Measurements from ENCODE around the gene TMEM269. TPM values are rescaled to one million over a fixed set of nuclear protein-coding genes. Genes with fewer than 3 reads are reported as not detected.

The TMEM269 gene
- total and polyA plus RNA-seq, 9 of the 15 experiments (the other 6 are each of a cell fraction or from before 2014, with no cell fraction given) = 0.09 to 0.49 (median 0.21) TPM

DNA sequence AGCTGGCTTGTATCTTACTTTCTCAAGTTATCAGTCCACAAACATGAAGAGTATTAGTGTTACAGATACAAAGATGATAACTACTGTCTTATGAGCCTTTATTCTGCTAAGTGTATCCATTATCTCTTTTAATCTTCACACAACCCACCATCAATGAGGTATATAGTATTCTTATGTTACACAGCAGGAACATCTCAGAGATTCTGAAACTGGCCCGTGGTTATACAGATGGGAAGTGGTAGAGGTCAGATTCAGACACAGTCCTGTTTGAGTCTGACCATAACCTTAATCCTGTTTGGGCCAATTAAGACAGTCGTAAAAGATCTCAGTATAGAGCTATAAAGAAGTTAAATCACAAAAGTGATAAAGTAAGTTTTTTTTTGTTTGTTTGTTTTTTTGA, 5.1 kb upstream of the TMEM269 start:
- POLR2A ChIA-PET = interaction anchor here (0.5 to 5.2 kb wide), 5 partner anchors 10 to 1793 kb away, joined by 3 to 27 read pairs (median 3); no protein-coding TSS in a partner anchor
- no TSS peak for BruUV-seq (replicated peaks)
- no peak for TF ChIP-seq NFE2 (IDR thresholded peaks at IDR 0.05; ENCODE audit: low read depth)
- TF ChIP-seq E2F6 (IDR thresholded peaks at IDR 0.05; ENCODE audit: borderline replicate concordance in 1 of 2, extremely low read depth in 1 of 2, insufficient read depth in 1 of 2, insufficient read length in 1 of 2, low read depth in 1 of 2, low read length in 1 of 2, poor library complexity in 1 of 2, severe bottlenecking in 1 of 2) = no peak
- TF ChIP-seq CEBPG (CRISPR knock-in tag; IDR thresholded peaks at IDR 0.05) = no peak
- no peak for TF ChIP-seq CEBPG (tag; conservative IDR thresholded peaks at IDR 0.05 in 1 of 2, IDR thresholded peaks at IDR 0.05 in 1 of 2)
- TF ChIP-seq RBM17 (IDR thresholded peaks at IDR 0.05; ENCODE audit: borderline replicate concordance, low read depth, low read length) = no peak
- TF ChIP-seq U2AF2 (optimal IDR thresholded peaks at IDR 0.05; ENCODE audit: low read depth, low read length) = no peak
- TF ChIP-seq MTA3 (IDR thresholded peaks at IDR 0.05; ENCODE audit: borderline replicate concordance) = no peak
- no peak for TF ChIP-seq PCBP1 (IDR thresholded peaks at IDR 0.05; ENCODE audit: low read depth, low read length, poor library complexity, severe bottlenecking)
- TF ChIP-seq, protein P1, sequence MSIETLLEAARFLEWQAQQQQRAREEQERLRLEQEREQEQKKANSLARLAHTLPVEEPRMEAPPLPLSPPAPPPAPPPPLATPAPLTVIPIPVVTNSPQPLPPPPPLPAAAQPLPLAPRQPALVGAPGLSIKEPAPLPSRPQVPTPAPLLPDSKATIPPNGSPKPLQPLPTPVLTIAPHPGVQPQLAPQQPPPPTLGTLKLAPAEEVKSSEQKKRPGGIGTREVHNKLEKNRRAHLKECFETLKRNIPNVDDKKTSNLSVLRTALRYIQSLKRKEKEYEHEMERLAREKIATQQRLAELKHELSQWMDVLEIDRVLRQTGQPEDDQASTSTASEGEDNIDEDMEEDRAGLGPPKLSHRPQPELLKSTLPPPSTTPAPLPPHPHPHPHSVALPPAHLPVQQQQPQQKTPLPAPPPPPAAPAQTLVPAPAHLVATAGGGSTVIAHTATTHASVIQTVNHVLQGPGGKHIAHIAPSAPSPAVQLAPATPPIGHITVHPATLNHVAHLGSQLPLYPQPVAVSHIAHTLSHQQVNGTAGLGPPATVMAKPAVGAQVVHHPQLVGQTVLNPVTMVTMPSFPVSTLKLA (conservative IDR thresholded peaks at IDR 0.05) = no peak
- TF ChIP-seq, protein P2, sequence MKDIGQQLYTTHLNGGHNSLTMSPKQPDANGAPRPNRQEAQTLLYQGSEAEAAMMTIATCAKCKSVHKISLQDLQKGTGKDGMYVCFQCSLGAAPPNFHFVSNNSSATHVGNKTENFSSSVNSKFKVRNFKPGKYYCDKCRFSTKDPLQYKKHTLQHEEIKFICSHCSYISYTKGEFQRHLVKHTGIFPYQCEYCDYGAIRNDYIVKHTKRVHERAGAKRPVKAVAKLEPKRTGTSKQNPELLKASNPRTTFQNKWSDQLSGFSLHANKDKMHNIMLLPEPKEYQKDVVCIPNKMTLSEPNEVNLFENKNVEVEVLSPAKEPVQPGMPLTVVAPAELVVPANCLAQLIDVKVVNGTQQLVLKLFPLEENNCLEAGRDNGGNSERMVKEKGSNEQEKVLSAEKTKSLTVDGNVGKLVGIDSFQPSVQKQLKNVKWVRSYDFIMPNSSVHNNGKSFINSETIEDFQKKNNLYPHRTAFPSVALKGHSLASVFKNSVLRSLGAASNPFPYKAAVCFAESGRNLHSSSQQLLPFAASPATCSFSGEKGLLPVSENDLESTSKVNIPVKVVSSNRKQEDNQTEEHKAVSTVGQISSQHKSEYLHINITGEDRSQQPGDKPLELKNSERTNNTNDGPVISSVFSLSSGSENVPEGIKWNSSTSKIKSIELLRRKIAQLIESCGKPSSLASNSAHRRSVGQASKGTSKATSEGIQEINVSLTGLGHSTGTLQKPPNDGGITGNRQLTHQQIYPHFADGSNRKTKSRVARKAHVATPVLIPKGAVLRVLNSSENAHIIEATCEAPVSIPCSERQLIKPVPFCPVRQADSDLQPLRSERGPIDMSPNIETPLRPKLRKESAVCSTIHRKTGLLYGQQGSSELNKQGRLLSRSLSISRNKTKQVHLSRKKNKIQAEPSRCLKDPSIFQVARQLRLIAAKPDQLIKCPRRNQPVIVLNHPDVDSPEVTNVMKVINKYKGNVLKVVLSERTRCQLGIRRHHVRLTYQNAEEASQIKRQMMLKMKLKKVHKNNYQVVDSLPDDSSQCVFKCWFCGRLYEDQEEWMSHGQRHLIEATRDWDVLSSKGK (CRISPR knock-in tag; IDR thresholded peaks at IDR 0.05) = no peak
- no peak for TF ChIP-seq ELF1 (tag; IDR thresholded peaks at IDR 0.05)
- TF ChIP-seq YY1 (IDR thresholded peaks at IDR 0.05; ENCODE audit: borderline replicate concordance in 1 of 3, control insufficient read depth in 1 of 3, extremely low read depth in 1 of 3, insufficient read depth in 3 of 3, insufficient read length in 1 of 3, insufficient replicate concordance in 2 of 3, low read depth in 1 of 3, low read length in 2 of 3) = no peak
- TF ChIP-seq PRMT5 (CRISPR knock-in tag; IDR thresholded peaks at IDR 0.05) = no peak
- no peak for TF ChIP-seq PHB (CRISPR knock-in tag; IDR thresholded peaks at IDR 0.05)
- no peak for TF ChIP-seq MYNN (IDR thresholded peaks at IDR 0.05)
- TF ChIP-seq MYNN (CRISPR knock-in tag; IDR thresholded peaks at IDR 0.05) = no peak

More for the DNA sequence above, 5.1 kb upstream of the TMEM269 start:
- Histone ChIP-seq H3K4me3 (no peak overlapping the region), H3K27me3 (ENCODE audit: control insufficient read depth in 2 of 2, insufficient read depth in 2 of 2, low read length in 2 of 2) (no peaks in the 10 kb centered on the region), H3K79me2 (ENCODE audit: control insufficient read depth, insufficient read depth, low read length) (no peaks in the 10 kb centered on the region), H3K4me1 (replicated peaks in 1 of 2; ENCODE audit: control insufficient read depth in 2 of 2, insufficient read depth in 2 of 2, low read length in 2 of 2) (peaks cover 0 to 6% of the 10 kb centered on the region in 2 experiments; a peak in 3 of 5 replicates), H3K9me3 (replicated peaks; ENCODE audit: control insufficient read depth, insufficient read depth, low read depth, low read length) (no peaks in the 10 kb centered on the region), H2AFZ (ENCODE audit: low read depth, low read length) (no peak overlapping the region), H3K36me3 (ENCODE audit: control insufficient read depth, insufficient read depth, low read length) (peaks cover 75% of the 10 kb centered on the region), H3K4me2 (ENCODE audit: insufficient read depth, low read length) (no peak overlapping the region; the same call in 1 of the 2 replicates), H3K9ac (ENCODE audit: insufficient read depth in 1 of 2, low read depth in 2 of 2, low read length in 2 of 2) (no peak overlapping the region), H3K27ac (ENCODE audit: extremely low read depth, low read depth, low read length) (no peak overlapping the region), H3K9me1 (ENCODE audit: control insufficient read depth, insufficient read depth, low read length) (no peaks in the 10 kb centered on the region), H4K20me1 (replicated peaks; ENCODE audit: control insufficient read depth, insufficient read depth, low read length) (no peaks in the 10 kb centered on the region)
- intact Hi-C loops (cut with micrococcal nuclease) = loop anchor here (2.0 kb wide), 1 partner anchor 133 kb away; no protein-coding TSS in a partner anchor
- in situ Hi-C loops (cut with MboI) = loop anchor here (5.0 kb wide), 2 partner anchors 143 to 293 kb away; no protein-coding TSS in a partner anchor
- CTCF ChIA-PET (ENCODE audit: low intra/inter-chr PET ratio) = no interaction called here
- ATAC-seq (no peak), DNase-seq (ENCODE audit: extremely low read depth in 1 of 4, low spot score in 3 of 4) (no peak), FAIRE-seq (no peak)
- 88% methylated on average over 2 of the region's 2 CpGs for WGBS (ENCODE audit: insufficient coverage, low coverage, missing lambda C conversion rate)
